HG03135 (cell line): ENCODE results near the gene ENPP1.
A peak's percentile ranks its signal among the peaks of the same experiment; 100 is the strongest.
"Not testable (repeated sequence)": the region's sequence is repeated elsewhere in the genome, so short reads cannot be mapped to it uniquely, and the experiment has no call there.

Experiments used
- ATAC-seq: cut with Tn5 transposase; IDR thresholded peaks from one replicate; pipeline ENCODE4 v1.9.1; 2021; ENCODE audit warnings: mild to moderate bottlenecking, moderate library complexity; ENCODE audit not compliant: unreplicated experiment

The ENPP1 gene

GRCh38 chr6:131911951-131912350 is 104.1 kb downstream of the ENPP1 start:
- no peak for ATAC-seq

DNA sequence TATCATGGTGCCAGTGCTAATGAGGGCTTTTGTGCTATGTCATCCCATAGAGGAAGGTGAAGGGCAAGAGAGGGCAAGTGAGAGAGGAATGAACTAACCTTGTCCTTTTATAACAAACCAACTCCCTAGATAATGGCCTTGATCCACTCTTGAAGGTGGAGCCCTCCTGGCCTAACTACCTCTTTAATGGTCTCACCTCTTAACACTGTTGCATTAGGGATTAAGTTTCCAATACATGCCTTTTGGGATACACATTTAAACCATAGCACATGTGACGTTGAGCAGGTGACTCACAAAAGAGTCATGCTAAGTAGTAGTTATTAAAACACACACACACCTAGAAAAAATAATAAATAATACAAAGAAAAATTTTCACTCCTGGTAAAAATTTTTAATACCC is 106.4 kb downstream of the ENPP1 start:
- no peak for ATAC-seq

DNA sequence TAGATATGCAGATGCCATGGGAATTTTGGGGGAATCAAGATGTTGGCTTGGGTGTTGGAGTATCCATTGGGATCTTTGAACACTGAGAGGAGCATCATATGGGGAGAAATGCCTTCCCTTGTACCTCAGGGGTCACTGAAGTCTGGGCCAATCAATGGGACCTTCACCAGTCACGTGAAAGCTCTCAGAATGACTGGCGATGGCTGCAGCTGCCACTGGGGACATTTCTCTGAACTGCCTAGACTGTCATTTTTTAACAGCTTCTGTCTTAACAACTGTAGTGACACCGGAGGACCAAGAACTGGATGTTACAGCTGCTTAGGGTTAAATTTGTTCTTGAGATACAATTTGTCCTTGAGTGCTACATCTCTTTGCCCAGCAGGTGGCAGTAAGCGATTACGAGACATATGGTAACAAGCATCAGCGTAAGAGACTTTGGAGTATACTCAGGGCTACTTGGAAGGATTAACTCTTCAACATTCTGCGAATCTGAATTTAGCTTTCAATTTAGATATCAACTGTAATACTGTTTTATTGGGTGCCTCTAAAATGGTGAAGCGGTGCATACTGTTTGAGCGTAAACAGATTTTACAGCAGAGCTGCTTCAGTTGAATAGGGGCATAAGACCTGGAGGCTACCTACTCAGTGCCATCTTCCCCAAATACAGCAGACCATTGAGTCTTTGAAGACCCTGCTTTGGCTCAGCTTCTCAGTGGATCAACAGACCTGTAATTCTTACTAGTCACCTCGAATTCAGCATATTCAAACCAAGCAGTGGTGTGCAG is 107.3 kb downstream of the ENPP1 start:
- peak; percentile 61 for ATAC-seq

GRCh38 chr6:131916091-131916796 is 108.4 kb downstream of the ENPP1 start:
- ATAC-seq: not testable (repeated sequence)

DNA sequence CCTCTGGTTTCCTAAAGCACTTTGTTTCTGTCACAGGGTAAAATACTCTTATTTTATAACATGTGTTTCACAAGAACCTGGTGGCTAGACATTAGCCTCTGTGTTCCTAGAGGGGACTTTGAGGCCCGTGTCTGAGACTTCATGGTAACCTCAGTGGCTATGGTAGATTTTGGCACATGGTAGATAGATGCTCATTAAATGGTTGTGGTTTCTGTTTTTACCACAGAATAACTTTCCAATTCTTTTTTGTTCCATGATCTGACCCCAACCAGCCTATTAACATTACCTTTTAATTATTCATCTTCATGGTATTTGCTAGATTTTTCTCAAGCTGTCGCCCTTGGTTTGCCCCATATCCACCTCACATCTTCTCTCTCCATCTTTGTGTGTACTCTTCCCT is 109.0 kb downstream of the ENPP1 start:
- ATAC-seq: no peak

GRCh38 chr6:131917318-131917717 is 109.5 kb downstream of the ENPP1 start:
- ATAC-seq: no peak

DNA sequence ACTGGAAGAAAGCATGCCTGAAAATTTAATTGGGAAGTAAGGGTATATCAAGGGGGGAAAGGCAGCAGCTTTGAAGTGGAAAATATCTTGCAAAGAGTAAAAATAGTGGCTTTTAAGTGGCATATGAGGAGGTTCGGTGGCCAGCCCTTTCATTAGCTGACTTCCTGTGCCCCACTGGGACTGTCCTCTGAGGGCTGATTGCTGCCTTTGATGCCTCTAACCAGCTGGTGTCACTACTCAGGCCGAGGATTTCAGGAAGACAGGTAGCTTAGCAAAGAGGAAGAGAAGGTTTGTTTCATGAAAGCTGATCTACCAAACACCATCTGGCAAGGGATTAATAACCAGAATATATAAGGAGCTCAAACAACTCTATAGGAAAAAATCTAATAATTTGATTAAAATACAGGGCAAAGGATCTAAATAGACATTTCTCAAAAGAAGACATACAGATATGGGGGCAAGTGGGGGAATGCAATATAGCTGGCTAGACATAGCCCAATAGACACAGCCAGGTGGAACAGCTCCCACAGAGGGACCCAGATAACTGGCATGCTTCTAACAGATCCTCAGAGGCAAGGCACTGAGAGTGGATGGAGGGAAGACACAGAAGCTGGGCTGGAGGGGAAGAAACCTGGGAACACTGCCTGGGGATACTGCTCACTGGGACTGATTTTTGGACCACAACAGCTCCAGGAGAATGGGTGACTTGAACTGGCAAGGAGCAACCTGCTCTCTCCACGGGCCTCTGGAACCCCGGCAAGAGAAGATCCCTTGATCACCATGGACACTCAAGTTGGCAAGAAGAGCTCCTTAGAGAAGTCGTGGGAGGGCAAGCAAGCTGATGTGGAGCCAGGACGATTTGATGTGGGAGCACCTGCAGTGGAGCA is 110.2 kb downstream of the ENPP1 start:
- ATAC-seq: no peak

DNA sequence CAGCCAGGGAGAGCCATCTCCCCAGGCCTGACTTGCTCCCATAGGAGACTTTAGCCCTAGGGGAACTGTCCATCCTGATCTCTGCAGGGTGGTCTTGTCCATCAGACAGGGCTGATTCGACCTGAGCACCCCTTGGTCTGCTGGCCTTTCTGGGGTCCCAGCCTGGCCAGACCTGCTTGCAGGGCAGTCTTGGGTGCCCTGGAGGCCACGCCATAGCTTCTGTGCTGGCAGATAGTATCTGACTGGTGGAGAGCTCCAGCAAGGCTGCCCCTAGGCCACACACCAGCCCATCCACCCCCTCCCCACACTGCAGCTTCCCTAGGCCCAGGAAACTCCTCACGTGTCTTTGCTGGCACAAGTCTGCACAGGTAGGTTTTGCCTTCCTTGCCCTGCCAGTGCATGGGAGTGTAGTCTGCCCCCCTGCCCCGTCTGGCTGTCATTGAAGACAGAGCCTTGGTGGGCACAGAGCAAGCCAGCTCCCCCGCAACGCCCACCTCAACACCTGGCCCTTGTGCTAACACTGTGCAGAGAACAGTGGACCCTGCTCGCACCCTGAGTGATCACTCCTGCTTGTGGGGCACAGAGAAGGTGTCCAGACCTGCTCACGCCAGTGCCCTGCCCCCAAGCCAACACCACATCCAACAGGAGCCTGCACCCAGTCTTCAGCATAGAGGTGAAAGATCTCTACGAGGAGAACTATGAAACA is 111.0 kb downstream of the ENPP1 start:
- ATAC-seq: no peak

- no peak for ATAC-seq
Measured at GRCh38 chr6:131920656-131921055, 112.8 kb downstream of the ENPP1 start.

- no peak for ATAC-seq
Measured at GRCh38 chr6:131923356-131923755, 115.5 kb downstream of the ENPP1 start.

DNA sequence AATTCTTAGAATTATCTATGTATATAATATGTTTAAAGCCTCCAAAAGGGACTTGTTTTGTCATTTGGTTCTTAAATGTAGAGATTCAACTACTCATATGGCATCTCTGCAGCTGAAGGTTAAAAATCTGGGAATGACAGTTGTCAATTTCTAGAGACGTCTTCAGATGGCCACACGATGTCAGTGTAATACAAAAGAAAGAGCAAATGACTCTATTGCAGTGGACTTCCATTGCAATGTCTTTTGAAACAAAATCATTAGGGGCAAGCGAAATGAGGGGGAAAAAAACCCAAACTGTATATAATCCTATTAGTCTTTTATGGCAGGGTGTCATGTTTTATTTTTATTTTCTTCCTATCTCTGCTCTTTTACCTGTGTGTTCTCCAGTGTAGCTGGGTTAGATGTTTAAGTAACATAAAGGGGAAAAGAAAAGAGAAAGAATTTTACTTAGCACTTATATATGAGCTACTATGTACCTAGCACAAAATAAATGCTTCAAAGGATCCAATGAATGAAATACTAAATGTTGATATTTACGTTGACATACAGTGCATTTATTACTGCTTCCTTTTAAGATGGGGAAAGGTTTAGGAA is 117.2 kb downstream of the ENPP1 start:
- no peak for ATAC-seq

DNA sequence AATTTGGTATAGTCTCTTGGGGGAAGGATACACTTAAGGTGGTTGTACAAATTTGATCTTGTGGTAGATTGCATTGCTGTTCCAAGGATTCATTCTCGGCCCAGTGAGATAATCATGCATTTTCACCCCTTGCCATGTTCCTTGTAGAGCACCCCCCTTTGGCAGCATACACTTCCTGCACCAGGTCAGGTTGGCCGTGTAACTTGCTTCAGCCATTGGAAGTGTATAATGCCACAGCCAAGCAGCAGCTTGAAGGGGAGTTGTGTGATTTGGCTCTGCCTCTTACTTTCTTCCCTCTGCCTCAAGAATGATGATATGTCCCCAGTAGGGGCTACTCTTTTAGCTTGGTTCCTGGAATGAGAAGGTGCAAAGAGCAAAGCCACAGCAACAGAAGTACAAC is 121.4 kb downstream of the ENPP1 start:
- ATAC-seq: no peak

DNA sequence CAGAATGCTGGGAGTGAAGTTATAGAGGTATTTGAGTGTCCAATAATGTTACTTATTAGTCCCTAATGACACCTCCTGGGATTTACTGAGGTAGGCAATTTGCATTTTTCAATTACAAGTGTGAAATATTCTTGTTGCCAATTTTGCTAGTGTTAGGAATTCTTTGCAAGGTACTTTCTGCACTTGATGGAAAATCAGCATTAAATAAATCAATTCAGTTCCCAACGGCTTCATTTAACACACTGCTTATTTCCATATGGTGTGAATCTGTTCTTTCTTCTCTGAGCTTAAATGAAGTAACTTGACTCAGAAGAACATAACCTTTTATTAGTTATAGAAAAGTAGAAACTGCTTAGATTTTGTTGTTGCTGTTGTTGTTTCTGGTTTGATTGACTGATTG is 122.2 kb downstream of the ENPP1 start:
- no peak for ATAC-seq

- no peak for ATAC-seq
Measured at GRCh38 chr6:131931063-131931750, 123.4 kb downstream of the ENPP1 start.

DNA sequence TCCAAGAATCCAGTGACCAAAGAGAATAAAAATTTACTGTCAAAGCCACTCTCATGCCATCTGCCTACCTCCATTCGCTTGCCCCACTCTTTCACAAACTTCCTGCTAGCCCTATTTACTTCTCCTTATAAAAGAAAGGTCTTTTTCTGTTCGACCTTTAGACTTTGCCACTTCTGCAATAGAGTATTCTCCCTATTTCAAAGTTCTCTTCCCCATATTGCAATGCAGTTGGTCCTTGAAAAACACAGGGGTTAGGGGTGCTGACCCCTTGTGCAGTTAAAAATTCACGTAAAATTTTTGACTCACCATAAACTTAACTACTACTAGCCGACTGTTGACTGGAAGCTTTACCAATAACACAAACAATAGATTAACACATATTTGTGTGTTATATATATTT is 128.3 kb downstream of the ENPP1 start:
- ATAC-seq: no peak

GRCh38 chr6:131937226-131937625 is 129.4 kb downstream of the ENPP1 start:
- no peak for ATAC-seq

GRCh38 chr6:131937703-131938631 is 130.1 kb downstream of the ENPP1 start:
- ATAC-seq: no peak
